ENCODE measurements around the gene BTG1. TPM values are rescaled to one million over a fixed set of nuclear protein-coding genes. Genes with fewer than 3 reads are reported as not detected.

Gene BTG1
- total RNA-seq, 1 donor from 2014 or later: 45.1 TPM

DNA sequence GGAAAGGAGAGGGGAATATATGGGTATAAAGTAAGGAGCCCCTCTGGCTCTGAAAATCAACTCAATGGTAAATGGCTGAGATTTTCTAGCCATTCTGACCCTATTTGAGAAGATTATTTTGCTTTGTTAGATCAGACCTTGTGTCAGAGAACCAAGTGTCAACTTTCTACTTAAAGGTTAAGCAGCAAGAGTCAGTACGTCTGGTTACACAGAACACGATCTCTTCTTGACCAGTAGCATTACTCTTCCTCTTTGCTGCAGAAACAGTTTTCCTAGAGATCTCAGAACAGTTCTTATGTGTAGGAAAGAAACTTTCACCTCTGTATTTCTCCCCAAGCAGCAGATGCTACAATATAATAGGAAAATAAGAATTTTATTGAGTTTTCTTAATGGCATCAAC lies 47.4 kb upstream of the BTG1 start:
- Histone ChIP-seq H3K27me3 (no peaks in the 10 kb centered on the region), H3K9me3 (ENCODE audit: low read depth) (peaks cover 9% of the 10 kb centered on the region), H2AFZ (replicated peaks) (no peak overlapping the region), H3F3A (ENCODE audit: low read depth) (peaks cover 11% of the 10 kb centered on the region), H3K4me1 (peaks cover 40% of the 10 kb centered on the region), H4K20me1 (ENCODE audit: low read depth) (no peaks in the 10 kb centered on the region), H3K9ac (no peak overlapping the region), H3K4me2 (no peak overlapping the region), H3K79me2 (ENCODE audit: low read depth) (no peaks in the 10 kb centered on the region), H3K27ac (no peak overlapping the region), H3K36me3 (no peaks in the 10 kb centered on the region), H3K4me3 (no peak overlapping the region)
- H3K4me1 Mint-ChIP-seq: peaks cover 28% of the 10 kb centered on the region
- no peak for TF ChIP-seq EZH2phosphoT487 (IDR thresholded peaks at IDR 0.05)
- TF ChIP-seq, protein P1, sequence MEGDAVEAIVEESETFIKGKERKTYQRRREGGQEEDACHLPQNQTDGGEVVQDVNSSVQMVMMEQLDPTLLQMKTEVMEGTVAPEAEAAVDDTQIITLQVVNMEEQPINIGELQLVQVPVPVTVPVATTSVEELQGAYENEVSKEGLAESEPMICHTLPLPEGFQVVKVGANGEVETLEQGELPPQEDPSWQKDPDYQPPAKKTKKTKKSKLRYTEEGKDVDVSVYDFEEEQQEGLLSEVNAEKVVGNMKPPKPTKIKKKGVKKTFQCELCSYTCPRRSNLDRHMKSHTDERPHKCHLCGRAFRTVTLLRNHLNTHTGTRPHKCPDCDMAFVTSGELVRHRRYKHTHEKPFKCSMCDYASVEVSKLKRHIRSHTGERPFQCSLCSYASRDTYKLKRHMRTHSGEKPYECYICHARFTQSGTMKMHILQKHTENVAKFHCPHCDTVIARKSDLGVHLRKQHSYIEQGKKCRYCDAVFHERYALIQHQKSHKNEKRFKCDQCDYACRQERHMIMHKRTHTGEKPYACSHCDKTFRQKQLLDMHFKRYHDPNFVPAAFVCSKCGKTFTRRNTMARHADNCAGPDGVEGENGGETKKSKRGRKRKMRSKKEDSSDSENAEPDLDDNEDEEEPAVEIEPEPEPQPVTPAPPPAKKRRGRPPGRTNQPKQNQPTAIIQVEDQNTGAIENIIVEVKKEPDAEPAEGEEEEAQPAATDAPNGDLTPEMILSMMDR (IDR thresholded peaks at IDR 0.05): no peak
- no peak for TF ChIP-seq EZH2 (IDR thresholded peaks at IDR 0.05)
- DNase-seq (ENCODE audit: low spot score): no peak
- H3K27ac Mint-ChIP-seq: no peak overlapping the region
- peaks cover 11% of the 10 kb centered on the region for H3K9me3 Mint-ChIP-seq
- H3K36me3 Mint-ChIP-seq: peaks cover 3% of the 10 kb centered on the region
- H3K4me3 Mint-ChIP-seq: no peak overlapping the region
- no peaks in the 10 kb centered on the region for H3K27me3 Mint-ChIP-seq (ENCODE audit: insufficient read depth, low read depth)

DNA sequence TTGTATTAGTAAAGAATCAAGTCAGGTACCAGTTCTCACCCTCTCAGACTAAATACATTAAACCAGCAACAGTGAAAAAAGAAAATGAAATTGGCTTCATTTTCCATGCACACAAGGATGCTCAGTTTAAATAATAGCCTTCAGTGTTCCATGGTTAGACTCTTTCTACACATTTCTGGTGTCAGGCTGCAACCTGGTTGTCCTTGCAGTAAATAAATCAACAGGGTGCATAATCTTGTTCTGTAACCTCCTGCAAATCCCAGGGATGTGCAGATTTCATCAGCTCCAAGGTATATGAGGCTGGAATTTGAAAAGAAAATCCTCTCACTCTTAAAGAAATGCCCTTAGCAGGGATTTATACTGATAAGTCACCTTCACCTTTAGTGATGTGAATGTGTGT lies 46.7 kb upstream of the BTG1 start:
- Mint-ChIP-seq H3K9me3 (peaks cover 11% of the 10 kb centered on the region), H3K4me1 (peaks cover 28% of the 10 kb centered on the region), H3K27ac (no peak overlapping the region), H3K27me3 (ENCODE audit: insufficient read depth, low read depth) (no peaks in the 10 kb centered on the region), H3K36me3 (peaks cover 3% of the 10 kb centered on the region), H3K4me3 (no peak overlapping the region)
- Histone ChIP-seq H3K27ac (peak overlapping the region; percentile 3), H3K36me3 (no peaks in the 10 kb centered on the region), H3K4me3 (no peak overlapping the region), H3K4me1 (peaks cover 40% of the 10 kb centered on the region), H3K27me3 (no peaks in the 10 kb centered on the region), H3K79me2 (ENCODE audit: low read depth) (no peaks in the 10 kb centered on the region), H3K9ac (no peak overlapping the region), H3K4me2 (no peak overlapping the region), H4K20me1 (ENCODE audit: low read depth) (no peaks in the 10 kb centered on the region), H2AFZ (replicated peaks) (peak overlapping the region; percentile 35), H3K9me3 (ENCODE audit: low read depth) (peaks cover 9% of the 10 kb centered on the region), H3F3A (ENCODE audit: low read depth) (peaks cover 11% of the 10 kb centered on the region)
- no peak for TF ChIP-seq EZH2 (IDR thresholded peaks at IDR 0.05)
- TF ChIP-seq, protein P1 (IDR thresholded peaks at IDR 0.05): no peak
- TF ChIP-seq EZH2phosphoT487 (IDR thresholded peaks at IDR 0.05): no peak
- no peak for DNase-seq (ENCODE audit: low spot score)

DNA sequence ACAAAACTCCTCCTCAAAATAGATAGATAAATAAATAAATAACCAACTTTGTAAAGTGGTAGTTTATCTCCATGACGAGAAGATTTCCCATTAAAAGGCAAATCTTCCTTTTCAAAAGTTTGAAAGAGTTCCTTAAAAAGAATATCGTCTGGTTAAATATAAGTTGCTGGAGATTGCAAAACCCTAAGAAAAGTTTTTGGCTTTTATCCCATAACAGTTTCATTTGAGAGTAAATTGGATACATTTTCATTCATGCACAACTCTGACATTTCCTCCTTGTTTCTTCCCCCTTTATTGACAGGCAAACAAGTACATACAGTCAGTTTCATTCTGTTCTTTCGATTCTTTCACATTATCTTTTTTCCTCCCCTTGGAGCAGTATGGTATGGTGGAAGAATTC lies 45.4 kb upstream of the BTG1 start:
- H3K27me3 Mint-ChIP-seq (ENCODE audit: insufficient read depth, low read depth): no peaks in the 10 kb centered on the region

More for the DNA sequence above, 45.4 kb upstream of the BTG1 start:
- no peak overlapping the region for H3K9ac ChIP-seq
- no peak overlapping the region for H3K4me3 Mint-ChIP-seq
- no peak overlapping the region for H3K4me2 ChIP-seq
- H3K27ac ChIP-seq: no peak overlapping the region
- H3F3A ChIP-seq (ENCODE audit: low read depth): peaks cover 5% of the 10 kb centered on the region
- no peaks in the 10 kb centered on the region for H3K36me3 Mint-ChIP-seq
- peaks cover 28% of the 10 kb centered on the region for H3K4me1 Mint-ChIP-seq
- peaks cover 42% of the 10 kb centered on the region for H3K4me1 ChIP-seq
- peaks cover under 1% of the 10 kb centered on the region for H3K9me3 Mint-ChIP-seq
- no peak overlapping the region for H2AFZ ChIP-seq (replicated peaks)
- H3K9me3 ChIP-seq (ENCODE audit: low read depth): peaks cover 2% of the 10 kb centered on the region
- no peaks in the 10 kb centered on the region for H3K27me3 ChIP-seq
- TF ChIP-seq, protein P1 (IDR thresholded peaks at IDR 0.05): no peak
- TF ChIP-seq EZH2 (IDR thresholded peaks at IDR 0.05) (no peak), EZH2phosphoT487 (IDR thresholded peaks at IDR 0.05) (no peak)
- no peaks in the 10 kb centered on the region for H4K20me1 ChIP-seq (ENCODE audit: low read depth)
- H3K36me3 ChIP-seq: no peaks in the 10 kb centered on the region
- no peaks in the 10 kb centered on the region for H3K79me2 ChIP-seq (ENCODE audit: low read depth)
- DNase-seq (ENCODE audit: low spot score): no peak
- no peak overlapping the region for H3K27ac Mint-ChIP-seq
- no peak overlapping the region for H3K4me3 ChIP-seq
